Stimulated activated naive CD8-positive, alpha-beta T cell treated with anti-CD3 and anti-CD28 coated beads, Interleukin-15, Interleukin-2, amounts not matched to agents 100 U/mL and 50 U/mL, for 24 hours (primary cell): ENCODE results near the gene MS4A2.
"Not testable (repeated sequence)": the region's sequence is repeated elsewhere in the genome, so short reads cannot be mapped to it uniquely, and the experiment has no call there.

Experiments used
- ATAC-seq: fragments of 150-1000 bp; cut with Tn5 transposase; one replicate; pipeline ENCODE4 v1.10.0; 2021
- DNase-seq: peaks from one replicate; pipeline ENCODE4 v3.0.0; 2021

Gene MS4A2

GRCh38 chr11:60101368-60101767, 12.9 kb downstream of the MS4A2 start:
- ATAC-seq, DNase-seq: not testable (repeated sequence)

GRCh38 chr11:60104471-60105115, 16.1 kb downstream of the MS4A2 start:
- ATAC-seq, DNase-seq: not testable (repeated sequence)

GRCh38 chr11:60108631-60109030, 20.2 kb downstream of the MS4A2 start:
- not testable (repeated sequence) for ATAC-seq

GRCh38 chr11:60111793-60112192, 23.3 kb downstream of the MS4A2 start:
- no peak for ATAC-seq
- no peak for DNase-seq

More at GRCh38 chr11:60108631-60109030, 20.2 kb downstream of the MS4A2 start:
- not testable (repeated sequence) for DNase-seq

- ATAC-seq = no peak
- no peak for DNase-seq
Observed at GRCh38 chr11:60116996-60117790, 28.7 kb downstream of the MS4A2 start.

GRCh38 chr11:60118338-60118737, 29.9 kb downstream of the MS4A2 start:
- no peak for ATAC-seq
- DNase-seq = no peak

- no peak for DNase-seq
- ATAC-seq = no peak
Observed at GRCh38 chr11:60119710-60120109, 31.2 kb downstream of the MS4A2 start.

GRCh38 chr11:60121264-60121663, 32.8 kb downstream of the MS4A2 start:
- ATAC-seq (no peak), DNase-seq (no peak)

GRCh38 chr11:60122414-60123036, 34.1 kb downstream of the MS4A2 start:
- no peak for ATAC-seq
- no peak for DNase-seq

- ATAC-seq = no peak
- no peak for DNase-seq
Observed at GRCh38 chr11:60124802-60125432, 36.5 kb downstream of the MS4A2 start.

GRCh38 chr11:60125956-60126585, 37.6 kb downstream of the MS4A2 start:
- DNase-seq (no peak), ATAC-seq (no peak)

- ATAC-seq (no peak), DNase-seq (no peak)
Observed at GRCh38 chr11:60127311-60127811, 38.9 kb downstream of the MS4A2 start.

- ATAC-seq (no peak), DNase-seq (no peak)
Observed at GRCh38 chr11:60128376-60128775, 39.9 kb downstream of the MS4A2 start.

GRCh38 chr11:60128866-60129265, 40.4 kb downstream of the MS4A2 start:
- not testable (repeated sequence) for ATAC-seq, DNase-seq

GRCh38 chr11:60129853-60130252, 41.4 kb downstream of the MS4A2 start:
- ATAC-seq = no peak
- no peak for DNase-seq

- no peak for DNase-seq
- ATAC-seq = no peak
Observed at GRCh38 chr11:60130496-60130895, 42.0 kb downstream of the MS4A2 start.

- DNase-seq (no peak), ATAC-seq (no peak)
Observed at GRCh38 chr11:60131912-60132311, 43.4 kb downstream of the MS4A2 start.

GRCh38 chr11:60133917-60134316, 45.5 kb downstream of the MS4A2 start:
- ATAC-seq (no peak), DNase-seq (no peak)

GRCh38 chr11:60143768-60144167, 55.3 kb downstream of the MS4A2 start:
- DNase-seq = no peak
- no peak for ATAC-seq

- DNase-seq (no peak), ATAC-seq (no peak)
Observed at GRCh38 chr11:60145677-60146076, 57.2 kb downstream of the MS4A2 start.
